Activated T-helper 2 cell treated with anti-CD3 and anti-CD28 coated beads, Interferon-gamma antibody, Interleukin-2, Interleukin-4, amounts not matched to agents 10 μg/mL and 5 μg/mL and 100 μg/mL, durations not matched to agents 14 hours and 24 hours and 36 hours (primary cell): Measurements from ENCODE around the gene NCLN. TPM values are rescaled to one million over a fixed set of nuclear protein-coding genes. Genes with fewer than 3 reads are reported as not detected.
"Not testable (repeated sequence)": the region's sequence is repeated elsewhere in the genome, so short reads cannot be mapped to it uniquely, and the experiment has no call there.

Experiments
- DNase-seq: peaks from one replicate; pipeline ENCODE4 v3.0.0; 2021; ENCODE audit warnings: low spot score
- H3K27ac Mint-ChIP-seq: one replicate; pipeline ENCODE4 v1.8.0; 2021; ENCODE audit warnings: mixed read lengths
- H3K27me3 Mint-ChIP-seq: one replicate; pipeline ENCODE4 v1.8.0; 2021; ENCODE audit warnings: low read depth, mixed read lengths
- H3K36me3 Mint-ChIP-seq: one replicate; pipeline ENCODE4 v1.8.0; 2021; ENCODE audit warnings: low read depth, mixed read lengths
- H3K4me1 Mint-ChIP-seq: one replicate; pipeline ENCODE4 v1.8.0; 2021; ENCODE audit warnings: low read depth, mixed read lengths
- H3K4me3 Mint-ChIP-seq: one replicate; pipeline ENCODE4 v1.8.0; 2021; ENCODE audit warnings: low read depth, mild to moderate bottlenecking, moderate library complexity, mixed read lengths
- H3K9me3 Mint-ChIP-seq: one replicate; pipeline ENCODE4 v1.8.0; 2021; ENCODE audit warnings: mixed read lengths
- intact Hi-C: fragments of 100-400 bp; cut with micrococcal nuclease; formaldehyde crosslinking; loops from one replicate; pipeline ENCODE4 v1.15.1; 2023
- total RNA-seq: library from RNA; stranded (reverse); gene quantifications from 2 replicates; pipeline ENCODE4 v1.2.3, GENCODE V29; 2022

The NCLN gene
- total RNA-seq, 1 donor from 2014 or later: 86.3 TPM

GRCh38 chr19:3149089-3149488 is 36.6 kb upstream of the NCLN start:
- H3K4me3 Mint-ChIP-seq: no peak overlapping the region
- H3K27me3 Mint-ChIP-seq: no peaks in the 10 kb centered on the region
- DNase-seq: no peak
- peaks cover 21% of the 10 kb centered on the region for H3K4me1 Mint-ChIP-seq
- no peak overlapping the region for H3K27ac Mint-ChIP-seq
- intact Hi-C loops: no loop called here
- H3K9me3 Mint-ChIP-seq: no peaks in the 10 kb centered on the region
- peaks cover 44% of the 10 kb centered on the region for H3K36me3 Mint-ChIP-seq

- Mint-ChIP-seq H3K36me3 (peaks cover 44% of the 10 kb centered on the region), H3K4me3 (no peak overlapping the region), H3K27me3 (no peaks in the 10 kb centered on the region), H3K27ac (no peak overlapping the region), H3K9me3 (peaks cover 1% of the 10 kb centered on the region), H3K4me1 (peaks cover 21% of the 10 kb centered on the region)
- DNase-seq: no peak
- intact Hi-C loops: no loop called here
Measured at GRCh38 chr19:3149526-3150505, 35.9 kb upstream of the NCLN start.

- H3K4me1 Mint-ChIP-seq: peaks cover 18% of the 10 kb centered on the region
- peaks cover 4% of the 10 kb centered on the region for H3K9me3 Mint-ChIP-seq
- no peak for DNase-seq
- H3K27me3 Mint-ChIP-seq: no peaks in the 10 kb centered on the region
- H3K36me3 Mint-ChIP-seq: peaks cover 40% of the 10 kb centered on the region
- H3K27ac Mint-ChIP-seq: no peak overlapping the region
- intact Hi-C loops: no loop called here
- H3K4me3 Mint-ChIP-seq: no peak overlapping the region
Measured at GRCh38 chr19:3150739-3151329, 34.9 kb upstream of the NCLN start.

- Mint-ChIP-seq H3K4me1 (peaks cover 12% of the 10 kb centered on the region), H3K27ac (no peak overlapping the region), H3K4me3 (no peak overlapping the region), H3K36me3 (peaks cover 32% of the 10 kb centered on the region), H3K9me3 (peaks cover 4% of the 10 kb centered on the region), H3K27me3 (no peaks in the 10 kb centered on the region)
- no peak for DNase-seq
- intact Hi-C loops: no loop called here
Measured at GRCh38 chr19:3151563-3152418, 33.9 kb upstream of the NCLN start.

GRCh38 chr19:3152419-3152780 is 33.3 kb upstream of the NCLN start:
- H3K27ac Mint-ChIP-seq: no peak overlapping the region

GRCh38 chr19:3153286-3154230 is 32.2 kb upstream of the NCLN start:
- H3K4me1 Mint-ChIP-seq: peaks cover 16% of the 10 kb centered on the region
- intact Hi-C loops: loop anchor here (2.0 kb wide), 1 partner anchor 23 kb away; no protein-coding TSS in a partner anchor
- H3K27me3 Mint-ChIP-seq: no peaks in the 10 kb centered on the region
- H3K27ac Mint-ChIP-seq: no peak overlapping the region
- H3K9me3 Mint-ChIP-seq: peaks cover 4% of the 10 kb centered on the region
- H3K36me3 Mint-ChIP-seq: peaks cover 22% of the 10 kb centered on the region
- DNase-seq: no peak
- H3K4me3 Mint-ChIP-seq: no peak overlapping the region

More at GRCh38 chr19:3152419-3152780, 33.3 kb upstream of the NCLN start:
- Mint-ChIP-seq H3K4me3 (no peak overlapping the region), H3K9me3 (peaks cover 4% of the 10 kb centered on the region), H3K36me3 (peaks cover 30% of the 10 kb centered on the region), H3K4me1 (peaks cover 13% of the 10 kb centered on the region), H3K27me3 (no peaks in the 10 kb centered on the region)
- DNase-seq: no peak
- intact Hi-C loops: no loop called here

GRCh38 chr19:3154447-3154846 is 31.3 kb upstream of the NCLN start:
- H3K4me3 Mint-ChIP-seq, H3K27me3 Mint-ChIP-seq, DNase-seq, H3K27ac Mint-ChIP-seq, H3K9me3 Mint-ChIP-seq: not testable (repeated sequence)
- H3K4me1 Mint-ChIP-seq: peaks cover 10% of the 10 kb centered on the region
- intact Hi-C loops: loop anchor here (2.0 kb wide), 1 partner anchor 22 kb away; no protein-coding TSS in a partner anchor
- peaks cover 14% of the 10 kb centered on the region for H3K36me3 Mint-ChIP-seq

GRCh38 chr19:3154957-3155736 is 30.6 kb upstream of the NCLN start:
- Mint-ChIP-seq H3K27ac (no peak overlapping the region), H3K9me3 (peaks cover 6% of the 10 kb centered on the region), H3K4me1 (peaks cover 9% of the 10 kb centered on the region), H3K36me3 (peaks cover 14% of the 10 kb centered on the region), H3K27me3 (no peaks in the 10 kb centered on the region), H3K4me3 (no peak overlapping the region)
- peak; percentile 79 for DNase-seq
- intact Hi-C loops: loop anchor here (1.0 to 2.0 kb wide), 3 partner anchors 13 to 22 kb away; no protein-coding TSS in a partner anchor

GRCh38 chr19:3157096-3157845 is 28.5 kb upstream of the NCLN start:
- peaks cover 29% of the 10 kb centered on the region for H3K36me3 Mint-ChIP-seq

GRCh38 chr19:3159565-3159964 is 26.2 kb upstream of the NCLN start:
- no peaks in the 10 kb centered on the region for H3K27me3 Mint-ChIP-seq
- H3K4me3 Mint-ChIP-seq: no peak overlapping the region
- H3K36me3 Mint-ChIP-seq: peaks cover 51% of the 10 kb centered on the region
- H3K4me1 Mint-ChIP-seq: peaks cover 31% of the 10 kb centered on the region
- no peak overlapping the region for H3K27ac Mint-ChIP-seq
- intact Hi-C loops: no loop called here
- H3K9me3 Mint-ChIP-seq: peaks cover 10% of the 10 kb centered on the region
- DNase-seq: no peak

More at GRCh38 chr19:3157096-3157845, 28.5 kb upstream of the NCLN start:
- Mint-ChIP-seq H3K27ac (peak overlapping the region; percentile 44), H3K9me3 (peaks cover 10% of the 10 kb centered on the region), H3K4me1 (peaks cover 19% of the 10 kb centered on the region), H3K27me3 (no peaks in the 10 kb centered on the region), H3K4me3 (no peak overlapping the region)
- DNase-seq: no peak
- intact Hi-C loops: no loop called here
